HepG2 (cell line): ENCODE results near the gene CADPS. TPM values are rescaled to one million over a fixed set of nuclear protein-coding genes. Genes with fewer than 3 reads are reported as not detected.

Experiments used
- ATAC-seq: fragments of 200-7000 bp; cut with Tn5 transposase; 3 replicates; pipeline ENCODE4 v1.9.1; 2020; ENCODE audit warnings: mild to moderate bottlenecking, moderate library complexity
- BruUV-seq: library from RNA; stranded (reverse); fragments of 400-500 nt; replicated peaks from 2 replicates; lab custom pipeline; 2021; lab: Mats Ljungman, UMichigan
- CTCF ChIA-PET: fragments of 300-600 bp; formaldehyde crosslinking; extraction: SDS; loops from one replicate; lab custom pipeline; 2021; ENCODE audit warnings: low total read pairs, inconsistent platforms, low intra/inter-chr PET ratio; lab: Yijun Ruan, JAX
- POLR2A ChIA-PET: fragments of 350-600 bp; sonication (Branson Sonifier 250); formaldehyde crosslinking; loops from one replicate; lab custom pipeline; 2020; ENCODE audit warnings: antibody characterized with exemption, inconsistent platforms; lab: Yijun Ruan, JAX
- DNase-seq: peaks from one replicate; pipeline ENCODE4 v3.0.0-alpha.2; 2015; ENCODE audit warnings: low spot score
- FAIRE-seq: peaks from 3 replicates; lab custom pipeline; 2011; peaks lifted over from hg19 to GRCh38; lab: Jason Lieb, UNC
- H2AFZ ChIP-seq: one replicate; pipeline ENCODE4 v1.6.1; 2011; ENCODE audit warnings: low read length, inconsistent platforms
- H3K27ac ChIP-seq: fragments of 300-600 bp; 3 replicates; pipeline ENCODE4 v1.8.0; 2011; ENCODE audit warnings: mixed run types, mild to moderate bottlenecking, mixed read lengths, low read length, inconsistent platforms; ENCODE audit not compliant: insufficient read depth; ENCODE audit errors: extremely low read length
- H3K27me3 ChIP-seq, 2 experiments: fragments of 200-600 bp in 1 of 2; 2 replicates in 1 of 2; 3 replicates in 1 of 2; pipeline versions ENCODE4 v1.6.0 to v1.8.0; 2011; ENCODE audit warnings: low read length in 2 of 2, mild to moderate bottlenecking in 2 of 2, moderate library complexity in 2 of 2, inconsistent platforms in 1 of 2; ENCODE audit not compliant: insufficient read depth in 2 of 2, control insufficient read depth in 1 of 2
- H3K36me3 ChIP-seq, 2 experiments: fragments of 200-600 bp in 1 of 2; replicated peaks in 1 of 2; 2 replicates in 1 of 2; 3 replicates in 1 of 2; pipeline versions ENCODE4 v1.5.1 to v1.8.0; 2011; ENCODE audit warnings: low read length in 2 of 2, inconsistent platforms in 1 of 2; ENCODE audit not compliant: insufficient read depth in 2 of 2, control insufficient read depth in 1 of 2
- H3K4me1 ChIP-seq: 2 replicates; pipeline ENCODE4 v1.5.1; 2012; ENCODE audit warnings: low read length, inconsistent platforms; ENCODE audit not compliant: insufficient read depth
- H3K4me2 ChIP-seq: 2 replicates; pipeline ENCODE4 v1.6.0; 2011; ENCODE audit warnings: low read depth, low read length, inconsistent platforms
- H3K4me3 ChIP-seq, 3 experiments: fragments of 200-600 bp in 1 of 3; sonication (generic), shearing (Covaris generic) in 1 of 3; replicated peaks in 1 of 3; 2 replicates each; pipeline ENCODE4 v1.5.1; 2011 to 2016; ENCODE audit warnings: low read length in 3 of 3, inconsistent platforms in 2 of 3, low read depth in 2 of 3, mild to moderate bottlenecking in 2 of 3, control low read depth in 1 of 3, mixed read lengths in 1 of 3; ENCODE audit not compliant: insufficient read depth in 1 of 3
- H3K79me2 ChIP-seq: one replicate; pipeline ENCODE4 v1.6.1; 2011; ENCODE audit warnings: low read length, inconsistent platforms; ENCODE audit not compliant: insufficient read depth
- H3K9ac ChIP-seq: 2 replicates; pipeline ENCODE4 v1.6.0; 2011; ENCODE audit warnings: mild to moderate bottlenecking, low read depth, low read length, inconsistent platforms; ENCODE audit not compliant: insufficient read depth
- H3K9me3 ChIP-seq: 2 replicates; pipeline ENCODE4 v1.5.1; 2012; ENCODE audit warnings: mild to moderate bottlenecking, low read length
- H4K20me1 ChIP-seq: 2 replicates; pipeline ENCODE4 v1.6.0; 2011; ENCODE audit warnings: inconsistent platforms, mild to moderate bottlenecking, low read length, moderate library complexity; ENCODE audit not compliant: insufficient read depth
- HBP1 ChIP-seq: IDR thresholded peaks from 2 replicates; pipeline ENCODE4 v1.6.1; 2016; ENCODE audit warnings: low read depth, control low read depth
- KAT7 ChIP-seq: IDR thresholded peaks from 2 replicates; pipeline ENCODE4 v1.6.1; 2018; ENCODE audit warnings: borderline replicate concordance, missing compliant biosample characterization
- MYNN ChIP-seq: sonication (generic); formaldehyde crosslinking; IDR thresholded peaks from 2 replicates; pipeline ENCODE4 v1.4.0; 2020; ENCODE audit warnings: mild to moderate bottlenecking, low read depth, missing genetic modification reagents
- NFE2 ChIP-seq: sonication (generic); formaldehyde crosslinking; IDR thresholded peaks from 2 replicates; pipeline ENCODE4 v1.4.0; 2020; ENCODE audit warnings: missing genetic modification reagents
- PHF20 ChIP-seq: sonication (generic); formaldehyde crosslinking; IDR thresholded peaks from 2 replicates; pipeline ENCODE4 v1.5.0; 2020; ENCODE audit warnings: mild to moderate bottlenecking, missing genetic modification reagents
- PHF21A ChIP-seq: sonication (generic); formaldehyde crosslinking; IDR thresholded peaks from 2 replicates; pipeline ENCODE4 v1.5.0; 2020; ENCODE audit warnings: mild to moderate bottlenecking, missing genetic modification reagents
- RNF2 ChIP-seq: fragments of 450-650 bp; conservative IDR thresholded peaks from 2 replicates; pipeline ENCODE4 v1.6.1; 2016; ENCODE audit warnings: low read depth
- SPEN ChIP-seq: sonication (generic); formaldehyde crosslinking; IDR thresholded peaks from 2 replicates; pipeline ENCODE4 v1.5.1; 2020; ENCODE audit warnings: low read depth, mild to moderate bottlenecking, missing genetic modification reagents
- SUZ12 ChIP-seq: fragments of 150-350 bp; IDR thresholded peaks from 2 replicates; pipeline ENCODE4 v1.6.1; 2014; ENCODE audit warnings: low read depth, low read length
- TFE3 ChIP-seq: IDR thresholded peaks from 2 replicates; pipeline ENCODE4 v1.6.1; 2016
- ZNF543 ChIP-seq: sonication (generic); formaldehyde crosslinking; IDR thresholded peaks from 2 replicates; pipeline ENCODE4 v1.4.0; 2020; ENCODE audit warnings: mild to moderate bottlenecking, missing genetic modification reagents
- ZNF550 ChIP-seq: sonication (generic); formaldehyde crosslinking; IDR thresholded peaks from 2 replicates; pipeline ENCODE4 v1.4.0; 2020; ENCODE audit warnings: mild to moderate bottlenecking, missing genetic modification reagents, borderline replicate concordance
- ZNF562 ChIP-seq: sonication (generic); formaldehyde crosslinking; IDR thresholded peaks from 2 replicates; pipeline ENCODE4 v1.8.0; 2022; ENCODE audit warnings: missing genetic modification reagents, borderline replicate concordance
- ZNF570 ChIP-seq: sonication (generic); formaldehyde crosslinking; IDR thresholded peaks from 2 replicates; pipeline ENCODE4 v1.4.0; 2020; ENCODE audit warnings: mild to moderate bottlenecking, missing genetic modification reagents, borderline replicate concordance
- ZNF652 ChIP-seq: IDR thresholded peaks from 2 replicates; pipeline ENCODE4 v1.6.1; 2016; ENCODE audit warnings: low read depth, borderline replicate concordance
- ZNF724P ChIP-seq: sonication (generic); formaldehyde crosslinking; IDR thresholded peaks from 2 replicates; pipeline ENCODE4 v1.8.0; 2022; ENCODE audit warnings: missing genetic modification reagents, borderline replicate concordance
- in situ Hi-C: cut with HindIII; loops from 2 replicates; pipeline ENCODE4 v1.10.0; 2017; ENCODE audit warnings: low pct_unique_long_range_greater_than_20kb; ENCODE audit not compliant: extremely low pct_ligation_motif_present
- intact Hi-C: fragments of 100-400 bp; cut with micrococcal nuclease; formaldehyde crosslinking; loops from one replicate; pipeline ENCODE4 v1.10.0; 2022; ENCODE audit not compliant: unreplicated experiment
- polyA plus RNA-seq, 8 experiments: library from polyadenylated mRNA; depleted of rRNA in 3 of 8; stranded (reverse) in 7 of 8; unstranded in 1 of 8; fragments of >200 nt; fragmentation: Illumina TruSeq in 4 of 8; extraction: Trizol in 4 of 8; gene quantifications; 2 replicates each; pipeline versions ENCODE4 v1.2.1 to v1.2.3, GENCODE V29; 2011 to 2016; ENCODE audit warnings: low read depth in 4 of 8, missing spikeins in 1 of 8, mixed read lengths in 1 of 8; ENCODE audit not compliant: insufficient read depth in 1 of 8
- total RNA-seq, 5 experiments: library from RNA; depleted of rRNA; stranded (reverse); fragments of >200 nt; fragmentation: Illumina TruSeq; extraction: Trizol; gene quantifications; 2 replicates each; pipeline ENCODE4 v1.2.3, GENCODE V29; 2016; ENCODE audit warnings: low read depth in 1 of 5
- TF ChIP-seq, protein P1 (sequence below): IDR thresholded peaks from 2 replicates; pipeline ENCODE4 v1.6.1; 2016; ENCODE audit warnings: control low read depth
- TF ChIP-seq, protein P2 (sequence below): IDR thresholded peaks from 2 replicates; pipeline ENCODE4 v1.4.0; 2020; ENCODE audit warnings: mild to moderate bottlenecking, missing genetic modification reagents
- TF ChIP-seq, protein P3 (sequence below): sonication (generic); formaldehyde crosslinking; IDR thresholded peaks from 2 replicates; pipeline ENCODE4 v1.4.0; 2020; ENCODE audit warnings: mild to moderate bottlenecking, low read depth, missing genetic modification reagents

Gene CADPS
- total and polyA plus RNA-seq, 2 of the 13 experiments (the other 11 are each of a cell fraction or from before 2014, with no cell fraction given) = not detected

- Histone ChIP-seq H3K9ac (no peak overlapping the region), H3K4me3 (no peak overlapping the region), H3K27me3 (no peaks in the 10 kb centered on the region), H3K9me3 (no peaks in the 10 kb centered on the region), H3K36me3 (no peaks in the 10 kb centered on the region), H2AFZ (no peak overlapping the region), H3K4me2 (no peak overlapping the region), H3K79me2 (no peaks in the 10 kb centered on the region), H3K4me1 (no peaks in the 10 kb centered on the region), H3K27ac (no peak overlapping the region), H4K20me1 (peaks cover 4% of the 10 kb centered on the region; the same call in 1 of the 2 replicates)
- no TSS peak for BruUV-seq
- ATAC-seq = no peak
- POLR2A ChIA-PET = no interaction called here
- DNase-seq = no peak
- CTCF ChIA-PET = no interaction called here
- intact Hi-C loops (no loop called here), in situ Hi-C loops (loop anchor here (10.0 kb wide), 1 partner anchor 711 kb away; no protein-coding TSS in a partner anchor)
- no peak for FAIRE-seq
- TF ChIP-seq PHF21A (no peak), ZNF543 (CRISPR knock-in tag) (no peak), HBP1 (CRISPR knock-in tag) (no peak), MYNN (CRISPR knock-in tag) (no peak), SPEN (CRISPR knock-in tag) (no peak), ZNF562 (CRISPR knock-in tag) (no peak), ZNF550 (CRISPR knock-in tag) (no peak), PHF20 (no peak), ZNF652 (no peak), KAT7 (CRISPR knock-in tag) (no peak), ZNF724P (CRISPR knock-in tag) (no peak), TFE3 (no peak), NFE2 (CRISPR knock-in tag) (no peak), SUZ12 (no peak), ZNF570 (CRISPR knock-in tag) (no peak), RNF2 (no peak)
- TF ChIP-seq, protein P1, sequence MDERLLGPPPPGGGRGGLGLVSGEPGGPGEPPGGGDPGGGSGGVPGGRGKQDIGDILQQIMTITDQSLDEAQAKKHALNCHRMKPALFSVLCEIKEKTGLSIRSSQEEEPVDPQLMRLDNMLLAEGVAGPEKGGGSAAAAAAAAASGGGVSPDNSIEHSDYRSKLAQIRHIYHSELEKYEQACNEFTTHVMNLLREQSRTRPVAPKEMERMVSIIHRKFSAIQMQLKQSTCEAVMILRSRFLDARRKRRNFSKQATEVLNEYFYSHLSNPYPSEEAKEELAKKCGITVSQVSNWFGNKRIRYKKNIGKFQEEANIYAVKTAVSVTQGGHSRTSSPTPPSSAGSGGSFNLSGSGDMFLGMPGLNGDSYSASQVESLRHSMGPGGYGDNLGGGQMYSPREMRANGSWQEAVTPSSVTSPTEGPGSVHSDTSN (CRISPR knock-in tag) = no peak
- TF ChIP-seq, protein P2, sequence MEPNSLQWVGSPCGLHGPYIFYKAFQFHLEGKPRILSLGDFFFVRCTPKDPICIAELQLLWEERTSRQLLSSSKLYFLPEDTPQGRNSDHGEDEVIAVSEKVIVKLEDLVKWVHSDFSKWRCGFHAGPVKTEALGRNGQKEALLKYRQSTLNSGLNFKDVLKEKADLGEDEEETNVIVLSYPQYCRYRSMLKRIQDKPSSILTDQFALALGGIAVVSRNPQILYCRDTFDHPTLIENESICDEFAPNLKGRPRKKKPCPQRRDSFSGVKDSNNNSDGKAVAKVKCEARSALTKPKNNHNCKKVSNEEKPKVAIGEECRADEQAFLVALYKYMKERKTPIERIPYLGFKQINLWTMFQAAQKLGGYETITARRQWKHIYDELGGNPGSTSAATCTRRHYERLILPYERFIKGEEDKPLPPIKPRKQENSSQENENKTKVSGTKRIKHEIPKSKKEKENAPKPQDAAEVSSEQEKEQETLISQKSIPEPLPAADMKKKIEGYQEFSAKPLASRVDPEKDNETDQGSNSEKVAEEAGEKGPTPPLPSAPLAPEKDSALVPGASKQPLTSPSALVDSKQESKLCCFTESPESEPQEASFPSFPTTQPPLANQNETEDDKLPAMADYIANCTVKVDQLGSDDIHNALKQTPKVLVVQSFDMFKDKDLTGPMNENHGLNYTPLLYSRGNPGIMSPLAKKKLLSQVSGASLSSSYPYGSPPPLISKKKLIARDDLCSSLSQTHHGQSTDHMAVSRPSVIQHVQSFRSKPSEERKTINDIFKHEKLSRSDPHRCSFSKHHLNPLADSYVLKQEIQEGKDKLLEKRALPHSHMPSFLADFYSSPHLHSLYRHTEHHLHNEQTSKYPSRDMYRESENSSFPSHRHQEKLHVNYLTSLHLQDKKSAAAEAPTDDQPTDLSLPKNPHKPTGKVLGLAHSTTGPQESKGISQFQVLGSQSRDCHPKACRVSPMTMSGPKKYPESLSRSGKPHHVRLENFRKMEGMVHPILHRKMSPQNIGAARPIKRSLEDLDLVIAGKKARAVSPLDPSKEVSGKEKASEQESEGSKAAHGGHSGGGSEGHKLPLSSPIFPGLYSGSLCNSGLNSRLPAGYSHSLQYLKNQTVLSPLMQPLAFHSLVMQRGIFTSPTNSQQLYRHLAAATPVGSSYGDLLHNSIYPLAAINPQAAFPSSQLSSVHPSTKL = no peak
- TF ChIP-seq, protein P3, sequence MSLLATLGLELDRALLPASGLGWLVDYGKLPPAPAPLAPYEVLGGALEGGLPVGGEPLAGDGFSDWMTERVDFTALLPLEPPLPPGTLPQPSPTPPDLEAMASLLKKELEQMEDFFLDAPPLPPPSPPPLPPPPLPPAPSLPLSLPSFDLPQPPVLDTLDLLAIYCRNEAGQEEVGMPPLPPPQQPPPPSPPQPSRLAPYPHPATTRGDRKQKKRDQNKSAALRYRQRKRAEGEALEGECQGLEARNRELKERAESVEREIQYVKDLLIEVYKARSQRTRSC (CRISPR knock-in tag) = no peak
Observed at GRCh38 chr3:62624185-62624584, 251.0 kb downstream of the CADPS start.
